Umbilical cord (tissue), 2 donors: ENCODE measurements around the gene ZNF536. TPM values are rescaled to one million over a fixed set of nuclear protein-coding genes. Genes with fewer than 3 reads are reported as not detected.

Experiments used
- DNase-seq: peaks from one replicate; pipeline ENCODE4 v3.0.0-alpha.2; 2015; ENCODE audit warnings: low spot score
- total RNA-seq: library from RNA; depleted of rRNA; stranded (reverse); fragments of >200 nt; gene quantifications from one replicate; pipeline ENCODE4 v1.2.3, GENCODE V29; 2014; ENCODE audit warnings: low replicate concordance; ENCODE audit not compliant: insufficient read depth

Gene ZNF536
- 4.6 TPM for total RNA-seq

DNA sequence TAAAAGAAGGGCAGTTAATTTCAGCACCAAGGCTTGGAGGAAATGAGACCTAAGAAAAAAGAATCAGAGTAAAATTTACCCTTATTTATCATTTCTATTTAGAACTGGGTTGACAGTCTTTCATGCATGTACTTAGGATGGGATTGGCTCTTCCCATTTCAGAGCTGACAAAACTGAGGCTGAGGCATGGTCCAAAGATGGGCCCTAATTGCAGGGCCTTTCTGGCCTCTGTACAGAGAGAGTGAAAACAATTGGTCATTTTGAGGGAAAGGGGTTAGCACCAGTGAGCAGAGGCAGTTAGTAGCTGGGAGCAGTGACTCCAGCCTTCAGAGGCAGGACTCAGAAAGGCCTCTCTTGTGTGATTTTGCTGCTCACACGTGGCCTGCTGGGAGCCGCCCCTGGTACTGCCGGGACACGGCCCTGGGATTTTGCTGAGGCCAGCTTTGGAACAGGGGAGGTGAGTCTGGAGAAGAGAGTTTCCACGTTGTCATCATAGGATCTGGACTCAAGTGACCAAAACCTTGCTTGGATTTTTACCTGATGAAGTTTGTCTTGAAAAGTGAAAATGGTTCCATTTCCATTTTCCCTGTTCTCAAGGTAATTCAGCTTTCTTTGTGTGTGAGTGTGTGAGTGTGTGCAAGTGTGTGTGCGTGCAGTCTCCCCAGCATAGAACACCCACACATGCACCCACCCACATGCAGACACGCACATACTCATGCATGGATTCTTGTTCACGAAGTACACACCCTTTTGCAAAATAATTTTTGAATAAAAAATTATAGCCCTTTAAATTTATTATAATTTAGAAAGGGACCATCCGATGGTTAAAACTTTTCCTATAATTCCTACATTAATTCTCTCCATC is at the start of gene ZNF536:
TSS of gene ZNF536 (plus strand) at position 425 of the 865 bp plus-strand sequence. CDS start 71,179 bp downstream, outside the sequence.
- no peak for DNase-seq

DNA sequence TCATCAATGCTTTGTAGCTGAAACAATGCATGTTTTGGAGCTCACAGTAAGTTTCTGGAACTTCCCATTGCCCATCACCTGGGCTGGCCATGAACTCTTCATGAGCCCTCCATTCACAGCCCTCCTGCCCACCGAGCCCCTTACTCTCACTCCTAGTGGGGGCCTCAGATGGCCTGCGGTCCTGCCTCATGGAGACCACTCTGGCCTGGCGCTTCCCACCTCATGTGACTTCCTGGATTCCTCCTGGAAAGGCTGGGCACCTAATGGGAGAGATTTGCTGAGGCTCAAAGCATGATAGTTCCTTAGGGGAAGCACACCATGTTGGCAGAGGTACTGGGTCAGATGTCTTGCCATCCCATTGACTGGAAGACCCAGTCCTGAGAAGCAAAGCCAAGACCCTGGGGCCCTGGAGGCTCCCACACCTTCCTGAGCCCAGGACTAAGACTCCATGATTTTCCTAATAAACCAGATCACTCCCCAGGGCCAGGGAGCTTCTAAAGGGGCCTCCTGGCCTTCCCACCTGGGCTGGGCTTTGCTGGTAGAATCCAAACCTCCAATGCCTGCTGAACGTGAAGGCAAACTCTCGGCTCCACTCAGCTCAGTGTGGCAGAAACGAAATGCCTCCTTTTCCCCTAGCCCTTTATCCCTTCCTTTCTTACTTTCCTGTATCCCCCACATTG is 49.4 kb upstream of the ZNF536 start:
- DNase-seq = no peak

DNA sequence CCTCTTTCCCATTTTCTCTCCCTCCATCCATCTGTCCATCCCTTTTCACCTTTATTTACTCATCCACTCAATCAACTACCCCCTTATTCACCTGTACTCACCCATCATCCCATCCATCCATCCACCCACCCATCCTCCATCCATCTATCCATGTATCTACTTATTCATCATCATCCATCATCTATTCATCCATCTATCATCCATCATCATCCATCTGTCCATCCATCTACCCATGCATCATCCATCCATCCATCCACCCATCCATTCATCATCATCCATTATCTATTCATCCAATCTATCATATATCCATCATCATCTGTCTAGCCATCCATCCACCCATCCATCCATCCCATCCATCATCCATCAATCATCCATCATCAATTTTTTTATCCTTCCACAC is 48.3 kb upstream of the ZNF536 start:
- no peak for DNase-seq

DNA sequence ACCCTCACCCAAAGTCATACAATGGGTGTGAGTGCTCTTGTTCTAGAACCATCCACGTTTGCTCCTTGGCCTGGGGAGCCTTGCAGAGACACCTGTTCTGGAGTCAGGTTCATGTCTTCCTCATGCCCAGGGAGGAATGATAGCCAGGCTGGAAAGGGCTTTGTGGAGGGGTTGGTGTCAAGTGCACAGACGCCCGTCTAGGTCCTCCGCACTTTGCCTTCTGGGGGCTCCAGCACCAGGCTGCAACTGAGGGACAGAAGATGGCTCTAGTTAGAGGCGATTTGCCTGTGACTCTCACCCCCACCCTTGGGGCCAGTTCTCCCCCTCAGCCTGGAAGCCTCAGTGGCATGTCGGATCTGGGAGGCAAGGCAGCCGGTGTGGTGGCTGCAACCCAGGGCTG is 47.2 kb upstream of the ZNF536 start:
- no peak for DNase-seq

DNA sequence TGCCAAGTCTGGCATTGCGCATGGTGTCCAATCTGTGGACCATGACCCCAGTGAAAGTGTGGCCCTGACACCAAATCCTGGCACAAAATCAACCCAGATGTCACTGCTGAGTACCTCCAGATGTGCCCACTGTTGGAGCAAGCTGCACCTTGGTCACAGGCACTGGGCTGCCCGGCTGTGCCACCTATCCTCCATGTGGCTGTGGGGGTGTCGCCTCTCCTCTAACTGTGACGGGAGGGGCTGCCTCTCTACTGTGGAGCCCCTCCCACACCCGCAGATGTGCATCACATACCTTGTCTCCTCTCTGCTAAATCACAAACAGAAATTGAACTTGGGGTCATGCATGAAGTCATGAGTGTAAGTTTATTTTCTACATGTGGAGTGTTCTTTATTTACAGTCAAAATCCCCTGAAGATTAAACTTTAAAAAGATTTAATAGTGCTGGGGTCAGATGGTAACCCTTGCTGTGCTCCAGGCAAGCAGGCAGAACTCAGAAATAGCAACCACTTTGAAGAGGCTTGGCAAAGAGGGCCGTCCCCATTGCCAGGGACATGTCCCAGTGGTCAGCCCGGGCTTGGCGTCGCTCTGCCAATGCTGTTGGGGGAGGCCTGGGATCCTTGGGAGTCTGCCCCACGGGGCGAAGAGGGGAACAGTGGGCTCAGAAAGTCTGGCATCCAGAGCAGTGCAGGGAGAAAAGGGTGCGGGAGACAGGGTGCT is 46.4 kb upstream of the ZNF536 start:
- no peak for DNase-seq

DNA sequence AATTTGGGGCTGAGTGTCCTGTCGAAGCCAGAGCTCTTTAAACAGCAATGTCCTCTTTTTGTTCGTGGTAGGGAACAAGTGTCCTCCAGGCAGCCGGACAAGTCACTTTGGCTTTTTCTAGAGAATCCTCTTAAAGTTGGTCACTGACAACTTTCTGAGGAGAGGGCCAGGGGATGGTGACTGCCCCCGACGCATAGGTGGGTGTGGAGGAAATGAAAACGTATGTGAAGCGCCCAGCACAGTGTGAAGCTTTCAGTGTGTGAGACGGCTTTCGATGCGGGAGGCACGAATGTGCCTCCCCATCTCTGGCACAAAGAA is 45.8 kb upstream of the ZNF536 start:
- DNase-seq = no peak

DNA sequence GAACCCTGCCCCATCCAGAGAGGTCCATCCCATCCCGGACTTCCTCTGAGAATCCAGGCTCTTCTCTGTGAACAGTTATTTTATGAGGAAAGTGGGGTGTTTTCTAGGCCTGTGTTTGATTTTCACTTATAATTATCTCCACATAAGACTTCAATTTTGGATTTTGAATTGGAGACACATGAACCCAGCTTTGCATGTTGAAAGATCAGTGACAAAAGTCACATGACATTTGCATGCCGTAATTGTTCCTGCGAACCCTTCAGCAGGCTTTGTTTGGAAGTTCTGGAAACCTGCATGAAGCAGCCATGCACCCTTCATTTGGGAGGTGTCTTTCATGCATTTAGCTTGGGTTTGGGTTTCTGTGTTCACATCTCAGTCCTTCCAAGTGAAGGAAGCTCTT is 44.9 kb upstream of the ZNF536 start:
- no peak for DNase-seq

DNA sequence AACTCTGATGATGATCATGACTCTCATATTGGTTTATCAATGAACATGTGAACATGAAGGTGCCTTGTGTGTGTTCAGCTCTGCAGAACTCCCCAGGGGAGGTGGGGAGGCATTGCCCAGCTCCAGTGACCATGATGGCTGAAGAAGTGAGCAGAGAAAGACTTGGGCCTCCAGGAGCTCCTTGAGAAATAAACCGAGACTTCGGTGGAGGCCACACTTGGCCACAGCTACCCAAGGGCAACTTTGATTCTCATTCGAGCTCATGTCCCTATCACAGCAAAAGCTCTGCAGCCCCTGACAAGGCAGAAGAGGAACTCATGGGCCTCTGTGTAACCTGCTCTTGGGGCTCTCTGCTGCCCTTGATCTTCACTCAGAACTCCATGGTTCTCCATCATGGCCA is 44.1 kb upstream of the ZNF536 start:
- no peak for DNase-seq

DNA sequence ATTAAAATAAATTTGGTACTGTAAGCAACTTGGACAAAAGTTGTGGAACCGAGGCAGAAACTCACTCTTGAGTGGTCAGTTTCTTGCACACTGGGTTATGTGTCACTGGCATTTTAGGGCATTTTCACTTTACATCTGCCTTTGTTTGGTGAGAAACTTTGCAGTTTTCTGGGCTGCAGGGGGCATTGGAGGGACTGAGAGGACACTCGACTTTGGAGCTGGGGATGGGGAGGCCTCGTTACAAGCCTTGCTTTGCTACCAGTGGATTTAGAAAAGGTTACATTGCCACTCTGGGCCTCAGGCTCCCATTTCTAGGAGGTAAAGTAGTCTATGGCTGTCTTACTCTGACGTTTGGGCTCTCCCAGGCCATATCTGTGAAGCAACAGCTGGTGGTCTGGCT is 41.9 kb upstream of the ZNF536 start:
- no peak for DNase-seq

DNA sequence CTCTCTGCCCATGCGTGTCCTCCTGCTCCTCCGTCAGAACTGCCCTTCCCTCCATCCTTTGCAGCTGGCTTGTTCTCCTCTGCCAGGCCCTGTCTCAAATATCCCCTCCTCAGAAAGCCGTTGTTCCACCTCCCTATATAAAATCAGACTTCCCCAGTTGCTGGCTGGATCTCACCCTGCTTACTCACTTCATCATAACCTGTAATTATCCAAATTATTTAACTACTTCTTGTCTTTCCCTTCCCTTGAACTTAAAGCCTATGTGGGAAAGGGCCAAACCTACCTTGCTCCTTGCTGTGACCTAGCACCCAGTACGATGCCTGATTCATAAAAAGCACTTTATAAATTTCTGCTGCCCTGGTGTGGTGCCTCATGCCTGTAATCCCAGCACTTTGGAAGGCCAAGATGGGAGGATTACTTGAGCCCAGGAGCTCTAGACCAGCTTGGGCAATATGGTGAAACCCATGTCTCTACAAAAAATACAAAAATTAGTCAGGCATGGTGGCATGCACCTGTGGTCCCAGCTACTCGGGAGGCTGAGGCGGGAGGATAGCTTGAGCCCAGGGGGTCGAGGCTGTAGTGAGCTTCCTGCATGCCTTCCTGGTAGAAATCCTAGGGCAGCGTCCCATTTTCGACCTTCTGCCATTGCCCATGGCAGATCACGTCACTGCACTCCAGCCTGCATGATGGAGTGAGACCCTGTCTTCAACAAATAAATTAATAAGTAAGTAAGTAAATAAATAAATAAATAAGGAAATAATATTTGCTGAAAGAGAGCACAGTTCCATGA is 39.5 kb upstream of the ZNF536 start:
- no peak for DNase-seq

DNA sequence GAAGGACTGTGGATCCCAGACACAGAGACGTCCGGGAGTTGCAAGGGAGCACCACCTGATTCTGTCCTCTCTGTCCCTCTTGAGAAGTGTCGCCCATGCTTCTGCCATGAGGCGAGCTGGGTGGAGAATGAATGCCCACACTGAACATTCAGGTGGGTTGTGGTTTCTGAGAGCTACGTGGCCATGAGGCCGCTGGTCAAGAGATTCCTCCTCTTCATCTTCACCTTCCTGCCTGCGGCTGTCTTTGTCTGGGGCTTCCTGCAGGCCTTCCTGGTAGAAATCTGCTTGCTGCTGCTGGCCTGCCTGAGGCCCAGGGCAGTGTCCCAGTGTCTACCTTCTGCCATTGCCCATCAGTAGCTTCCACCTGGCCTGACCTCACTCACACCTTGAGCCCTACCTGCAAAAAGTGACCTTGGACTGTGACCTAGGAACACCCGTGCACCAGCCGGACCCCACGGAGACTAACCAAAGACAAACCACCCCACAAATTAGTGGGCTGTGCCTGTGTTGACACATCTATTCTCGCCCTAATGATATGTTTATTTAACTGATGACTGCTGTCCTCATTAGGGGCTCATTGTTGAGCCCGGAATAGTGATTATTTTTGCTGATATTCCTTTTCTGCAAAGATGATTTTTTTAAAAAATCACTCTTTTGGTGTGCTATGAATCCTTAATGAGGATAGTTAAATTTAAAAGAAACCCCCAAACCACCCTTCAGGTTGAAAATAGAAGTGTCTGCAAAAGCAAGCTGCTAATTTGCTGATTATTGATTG is 38.7 kb upstream of the ZNF536 start:
- no peak for DNase-seq

DNA sequence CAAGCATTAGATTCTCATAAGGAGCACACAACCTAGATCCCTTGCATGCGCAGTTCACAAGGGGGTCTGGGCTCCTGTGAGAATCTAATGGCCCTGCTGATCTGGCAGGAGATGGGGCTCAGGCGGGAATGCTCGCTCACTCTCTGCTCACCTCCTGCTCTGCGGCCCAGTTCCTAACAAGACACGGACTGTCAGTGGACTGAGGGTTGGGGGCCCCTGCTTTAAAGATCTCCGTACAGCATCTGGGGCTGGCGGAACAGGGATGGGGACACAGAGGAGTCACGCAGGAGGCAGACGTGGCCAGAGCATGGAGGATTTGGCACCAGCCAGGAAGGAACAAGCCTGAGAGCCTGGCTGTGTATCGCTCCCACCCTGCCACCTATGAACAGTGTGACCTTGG is 37.3 kb upstream of the ZNF536 start:
- DNase-seq = no peak

DNA sequence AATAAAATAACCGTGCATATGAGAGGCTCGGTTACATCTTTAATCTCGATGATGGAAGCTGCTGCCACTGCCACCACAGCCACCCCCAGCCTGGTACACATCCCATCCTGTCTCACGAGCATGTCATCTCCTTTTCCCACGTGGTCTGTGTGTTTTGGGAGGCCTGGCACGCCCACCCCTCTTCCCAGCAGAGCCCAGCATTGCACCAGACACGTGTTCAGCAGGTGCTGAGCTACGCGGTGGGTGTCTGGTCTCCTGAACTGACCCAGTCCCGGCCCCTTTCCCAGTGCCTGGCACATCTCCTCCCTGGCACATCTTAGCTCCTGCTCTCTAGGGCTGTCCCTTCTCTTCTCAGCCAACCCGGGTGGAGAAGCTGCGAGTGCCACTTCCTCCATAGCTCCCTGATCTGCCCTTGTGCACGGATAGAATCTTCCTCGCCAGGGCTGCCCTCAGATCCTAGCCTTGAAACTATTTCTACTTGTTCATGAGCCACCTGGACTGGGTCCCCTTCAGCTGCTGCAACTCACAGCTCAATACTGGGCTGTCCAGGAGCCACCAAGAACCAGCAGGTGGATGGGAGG is 36.8 kb upstream of the ZNF536 start:
- no peak for DNase-seq

DNA sequence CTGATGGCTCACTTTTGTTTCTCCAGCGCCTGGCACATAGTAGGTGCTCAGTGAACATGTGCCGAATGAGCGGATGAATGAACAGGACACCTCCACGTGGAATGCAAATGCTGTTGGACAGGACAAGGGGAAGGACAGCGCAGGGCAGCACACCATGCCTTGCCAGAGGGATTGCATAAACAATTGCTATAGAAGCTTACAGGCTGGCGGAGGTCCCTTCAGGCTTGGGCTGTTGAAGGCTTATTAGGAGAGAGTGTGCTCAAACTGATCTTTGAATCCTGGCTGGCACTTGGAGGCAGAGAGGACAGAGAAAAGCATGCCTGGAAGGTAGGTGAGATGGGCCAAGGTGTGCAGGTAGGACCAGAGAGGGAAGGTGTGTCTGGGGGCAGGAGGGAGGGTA is 35.9 kb upstream of the ZNF536 start:
- DNase-seq = no peak

DNA sequence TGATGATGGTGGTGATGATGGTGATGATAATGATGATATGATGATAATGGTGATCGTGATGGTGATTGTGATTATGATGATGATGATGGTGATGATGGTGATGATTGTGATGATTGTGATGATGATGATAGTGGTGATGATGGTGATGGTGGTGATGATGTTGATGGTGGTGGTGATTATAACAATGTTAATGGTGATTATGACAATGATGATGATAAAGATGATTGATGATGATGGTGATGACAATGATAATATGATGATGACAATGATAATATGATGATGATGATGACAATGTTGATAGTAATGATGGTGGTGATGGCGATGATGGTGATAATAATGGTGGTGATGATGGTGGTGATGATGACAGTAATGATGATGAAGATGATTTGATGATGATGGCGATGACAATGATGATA is 34.1 kb upstream of the ZNF536 start:
- DNase-seq = no peak

DNA sequence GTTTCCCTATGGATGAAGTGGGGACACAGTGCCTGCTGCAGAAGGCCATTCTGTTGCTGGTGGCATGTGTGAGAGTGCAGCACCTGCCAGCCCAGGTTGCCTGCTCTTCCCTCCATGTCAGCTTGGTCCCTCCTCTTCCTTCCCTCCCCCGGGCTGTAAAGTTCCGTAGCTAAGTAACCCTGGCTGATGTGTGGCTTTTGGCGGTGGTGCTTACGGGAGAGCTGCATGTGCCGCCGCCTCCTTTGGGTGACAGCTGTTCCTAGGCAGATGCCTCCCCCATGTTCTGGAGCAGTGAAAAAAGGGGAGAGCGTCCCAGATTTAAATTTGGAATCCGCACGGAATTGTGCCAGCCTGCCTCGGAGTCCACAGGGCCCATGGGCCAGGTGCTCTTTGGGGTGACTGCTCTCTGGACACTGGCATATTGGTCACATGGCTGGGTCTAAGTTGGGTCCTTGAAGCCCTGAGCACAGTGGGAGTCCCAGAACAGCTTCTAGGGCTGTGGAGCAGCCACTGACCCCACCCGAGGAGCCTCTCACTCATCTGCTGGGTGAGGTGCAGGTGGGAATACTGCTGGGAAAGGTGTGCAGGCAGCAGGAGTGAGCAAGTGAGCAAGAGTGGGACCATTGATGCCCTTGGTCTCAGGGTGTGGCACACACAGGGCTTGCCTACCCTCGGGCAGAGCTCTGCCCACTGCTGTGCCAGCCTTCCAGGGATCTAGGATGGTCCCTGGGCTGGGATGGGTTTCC is 33.1 kb upstream of the ZNF536 start:
- DNase-seq = no peak

DNA sequence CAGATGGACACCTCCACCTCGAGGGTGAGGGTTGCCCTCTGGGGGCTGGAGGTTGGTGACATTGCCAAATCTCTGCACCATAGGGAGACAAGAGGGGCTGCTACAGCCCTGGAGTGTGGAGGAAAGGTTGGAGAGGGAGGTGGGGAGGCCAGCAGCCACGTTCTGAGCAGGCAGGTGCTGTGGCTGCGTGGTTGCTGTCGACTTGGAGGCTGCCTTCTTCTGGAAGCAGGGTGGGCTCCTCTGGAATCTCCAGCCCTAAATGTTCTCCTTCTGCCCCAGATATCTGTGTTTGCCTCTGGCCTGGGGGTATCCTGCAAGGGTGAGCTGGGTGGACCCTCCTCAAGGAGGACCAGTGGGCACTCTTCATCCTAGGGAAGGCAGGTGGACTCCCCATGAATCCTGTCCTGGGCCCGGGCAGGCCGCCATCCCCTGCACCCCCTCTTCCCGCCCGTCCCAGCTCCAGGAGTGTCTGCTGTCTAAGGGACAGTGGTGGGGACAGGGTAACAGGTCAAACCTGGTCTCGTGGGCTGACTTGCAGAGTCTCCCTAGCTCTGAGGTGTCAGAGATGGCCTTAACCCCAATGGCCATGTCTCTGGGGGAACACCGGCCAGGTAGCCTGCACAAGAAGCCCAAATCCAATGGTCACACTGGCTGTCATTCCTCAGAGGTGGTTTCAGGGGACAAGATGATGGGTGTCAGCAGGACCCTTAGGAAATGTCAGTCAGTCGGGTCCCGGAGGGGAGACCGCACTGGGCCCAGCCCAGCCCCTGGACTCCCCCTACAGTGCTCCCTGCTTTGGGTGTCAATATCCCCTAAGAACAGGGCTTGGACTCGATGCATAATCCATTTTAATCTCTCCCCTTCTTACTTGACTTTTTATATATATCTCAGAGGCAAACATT is 32.3 kb upstream of the ZNF536 start:
- DNase-seq = no peak

DNA sequence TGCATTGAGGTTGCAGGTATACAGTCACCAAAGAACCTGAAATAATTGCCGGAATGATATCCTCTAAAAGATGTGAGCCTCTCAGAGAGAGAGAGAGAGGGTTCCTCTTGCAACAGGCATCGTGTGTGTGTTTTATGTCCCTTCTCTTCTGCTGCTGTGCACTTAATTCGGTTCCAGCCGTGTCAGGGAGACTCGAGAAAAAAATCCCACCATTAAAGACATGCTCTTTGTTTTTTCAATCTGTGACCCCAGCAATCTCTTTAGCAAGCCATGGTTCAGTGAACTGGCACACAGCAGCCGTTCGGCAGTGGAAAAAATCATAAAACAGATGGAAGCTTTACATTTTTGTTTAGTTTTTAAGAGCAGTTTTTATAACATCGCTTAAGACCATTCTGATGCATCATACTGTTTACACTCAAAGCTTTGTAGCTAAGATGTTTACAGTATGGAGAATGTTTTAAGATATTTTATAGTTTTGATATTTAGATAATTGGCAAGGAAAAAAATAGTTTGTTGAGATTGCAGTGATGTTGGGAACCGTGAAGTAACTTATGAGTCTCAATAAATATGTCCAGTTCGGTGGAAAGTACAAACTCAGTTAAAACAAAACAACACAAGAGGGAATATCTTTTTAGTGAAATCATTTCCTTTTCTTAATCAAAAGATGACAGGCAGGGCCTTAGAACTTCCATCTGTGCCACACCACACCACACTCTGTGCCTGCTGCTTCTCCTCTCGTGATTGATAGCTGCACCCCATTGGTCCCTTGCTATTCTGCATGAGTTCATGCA is 31.2 kb upstream of the ZNF536 start:
- peak; percentile 8 for DNase-seq
